ENCODE results near the gene SIGLEC11.

GRCh38 chr19:49932731-49933131, 28.2 kb downstream of the SIGLEC11 start:
- TF ChIP-seq EZH2 (IDR thresholded peaks at IDR 0.05; ENCODE audit: borderline replicate concordance, insufficient read depth, low read depth, low read length, poor library complexity, severe bottlenecking) (no peak), CTCF (IDR thresholded peaks at IDR 0.05) (no peak)
